HT-29 (cell line): ENCODE data around the gene NAALADL2. TPM values are rescaled to one million over a fixed set of nuclear protein-coding genes. Genes with fewer than 3 reads are reported as not detected.
"Not testable (repeated sequence)": the region's sequence is repeated elsewhere in the genome, so short reads cannot be mapped to it uniquely, and the experiment has no call there.

Source experiments
- DNase-seq: peaks from one replicate; pipeline ENCODE4 v3.0.0-alpha.2; 2015; ENCODE audit warnings: low spot score
- total RNA-seq: library from RNA; depleted of rRNA; stranded (reverse); fragments of >200 nt; shearing (Covaris generic); gene quantifications from 2 replicates; pipeline ENCODE4 v1.2.3, GENCODE V29; 2014

NAALADL2 gene
- total RNA-seq, 1 experiment from 2014 or later, result 9.4 TPM

DNA sequence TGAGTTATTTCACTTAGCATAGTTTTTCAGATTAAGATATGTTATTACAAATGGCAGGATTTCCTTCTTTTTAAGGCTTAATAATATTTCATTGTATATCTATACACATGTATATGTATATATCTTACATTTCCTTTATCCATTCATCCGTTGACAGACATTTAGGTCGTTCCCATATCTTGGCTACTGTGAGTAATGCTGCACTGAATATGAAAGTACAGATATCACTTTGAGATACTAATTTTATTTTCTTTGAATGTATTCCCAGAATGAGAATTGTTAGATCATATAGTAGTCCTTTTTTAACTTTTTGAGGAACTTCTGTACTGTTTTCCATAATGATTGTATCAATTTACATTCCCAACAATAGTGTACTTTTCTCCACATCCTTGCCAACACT is 270.4 kb downstream of the NAALADL2 start:
- DNase-seq, result no peak

DNA sequence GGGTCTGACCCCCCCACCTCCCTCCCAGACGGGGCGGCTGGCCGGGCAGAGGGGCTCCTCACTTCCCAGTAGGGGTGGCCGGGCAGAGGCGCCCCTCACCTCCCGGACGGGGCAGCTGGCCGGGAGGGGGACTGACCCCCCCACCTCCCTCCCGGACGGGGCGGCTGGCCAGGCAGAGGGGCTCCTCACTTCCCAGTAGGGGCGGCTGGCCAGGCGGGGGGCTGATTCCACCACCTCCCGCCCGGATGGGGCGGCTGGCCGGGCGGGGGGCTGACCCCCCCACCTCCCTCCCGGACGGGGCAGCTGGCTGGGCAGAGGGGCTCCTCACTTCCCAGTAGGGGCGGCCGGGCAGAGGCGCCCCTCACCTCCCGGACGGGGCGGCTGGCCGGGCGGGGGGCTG is 272.7 kb downstream of the NAALADL2 start:
- not testable (repeated sequence) for DNase-seq

DNA sequence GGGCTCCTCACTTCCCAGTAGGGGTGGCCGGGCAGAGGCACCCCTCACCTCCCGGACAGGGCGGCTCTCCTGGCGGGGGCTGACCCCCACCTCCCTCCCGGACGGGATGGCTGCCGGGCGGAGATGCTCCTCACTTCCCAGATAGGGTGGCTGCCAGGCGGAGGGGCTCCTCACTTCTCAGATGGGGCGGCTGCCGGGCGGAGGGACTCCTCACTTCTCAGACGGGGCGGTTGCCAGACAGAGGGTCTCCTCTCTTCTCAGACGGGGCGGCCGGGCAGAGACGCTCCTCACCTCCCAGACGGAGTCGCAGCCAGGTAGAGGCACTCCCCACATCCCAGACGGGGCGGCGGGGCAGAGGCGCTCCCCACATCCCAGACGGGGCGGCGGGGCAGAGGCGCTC is 273.6 kb downstream of the NAALADL2 start:
- DNase-seq, result not testable (repeated sequence)

DNA sequence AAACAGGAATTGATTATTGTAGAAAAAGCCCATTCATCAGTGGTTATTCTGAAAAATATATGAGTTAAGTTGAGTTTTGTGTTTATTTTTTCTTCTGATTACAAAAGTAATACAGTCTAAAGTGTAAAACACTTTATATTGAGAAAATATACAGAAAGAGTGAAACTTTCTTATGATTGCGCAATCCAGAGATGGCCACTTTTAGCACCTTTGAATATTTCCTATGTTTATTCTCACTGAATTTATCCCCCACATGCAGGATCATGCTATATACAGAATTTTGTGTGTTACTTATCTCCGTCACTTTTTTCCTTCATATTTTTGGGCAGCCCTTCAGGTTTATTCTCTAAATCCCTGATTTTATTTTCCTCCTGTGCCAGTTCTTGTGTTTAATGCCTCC is 285.2 kb downstream of the NAALADL2 start:
- no peak for DNase-seq

DNA sequence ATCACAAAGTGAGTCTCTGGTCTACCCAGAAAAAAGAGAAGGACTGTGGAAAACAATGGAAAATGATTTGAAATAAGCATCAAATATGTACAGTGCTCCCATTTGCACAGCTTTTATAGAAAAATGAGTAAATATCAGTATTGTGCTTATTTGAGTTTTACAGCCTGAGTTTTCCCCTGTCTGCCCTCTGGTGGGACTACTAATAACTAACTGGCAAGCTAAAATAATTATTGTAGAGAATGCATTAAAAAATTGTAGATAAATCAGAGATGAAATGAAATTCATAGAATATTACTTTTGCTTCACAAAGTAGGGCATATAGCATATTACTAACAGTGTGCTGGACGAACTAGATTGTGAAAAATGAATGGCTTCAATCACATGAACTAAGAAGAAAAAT is 287.1 kb downstream of the NAALADL2 start:
- DNase-seq, result peak; percentile 42

- peak; percentile 92 for DNase-seq
These were observed 290.5 kb downstream of the NAALADL2 start for GRCh38 chr3:175149675-175150074.

- peak; percentile 85 for DNase-seq
These were observed 291.8 kb downstream of the NAALADL2 start for GRCh38 chr3:175150812-175151401.

DNA sequence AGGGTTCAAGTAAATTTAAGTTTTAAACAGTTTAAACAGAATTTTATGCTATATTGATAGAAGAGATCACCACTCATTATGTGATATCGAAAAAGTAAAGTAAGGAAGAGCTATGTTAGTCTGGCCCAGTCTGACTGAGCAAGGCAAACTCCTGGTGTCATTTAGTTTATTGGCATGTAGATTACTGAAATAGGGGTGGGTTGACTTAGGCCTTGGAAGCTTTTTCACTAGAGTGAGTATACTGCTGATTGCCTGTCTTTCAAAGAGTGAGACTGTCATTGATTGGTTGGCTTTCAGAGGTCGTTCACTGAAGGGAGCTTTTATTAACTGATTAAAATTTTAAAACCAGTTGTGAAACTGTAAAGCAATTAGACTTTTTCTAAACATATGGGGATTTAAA is 294.5 kb downstream of the NAALADL2 start:
- DNase-seq, result no peak

GRCh38 chr3:175155172-175155571 is 296.0 kb downstream of the NAALADL2 start:
- DNase-seq, result no peak

GRCh38 chr3:175159202-175159601 is 300.1 kb downstream of the NAALADL2 start:
- DNase-seq, result no peak

- no peak for DNase-seq
These were observed 302.2 kb downstream of the NAALADL2 start for GRCh38 chr3:175161291-175161690.

- no peak for DNase-seq
These were observed 304.6 kb downstream of the NAALADL2 start for GRCh38 chr3:175163686-175164085.

DNA sequence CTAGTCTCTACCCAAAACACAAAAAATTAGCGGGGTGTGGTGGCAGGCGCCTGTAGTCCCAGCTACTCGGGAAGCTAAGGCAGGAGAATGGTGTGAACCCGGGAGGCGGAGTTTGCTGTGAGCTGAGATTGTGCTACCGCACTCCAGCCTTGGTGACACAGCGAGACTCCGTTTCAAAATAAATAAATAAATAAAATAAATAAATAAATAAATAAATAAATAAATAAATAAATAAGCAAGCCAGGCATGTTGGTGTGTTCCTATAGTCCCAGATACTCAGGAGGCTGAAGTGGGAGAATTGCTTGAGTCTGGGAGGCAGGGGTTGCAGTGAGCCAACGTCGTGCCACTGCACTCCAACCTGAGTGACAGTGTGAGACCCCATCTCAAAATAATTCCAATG is 314.0 kb downstream of the NAALADL2 start:
- DNase-seq, result not testable (repeated sequence)

- DNase-seq, result no peak
These were observed 317.4 kb downstream of the NAALADL2 start for GRCh38 chr3:175176556-175176955.

DNA sequence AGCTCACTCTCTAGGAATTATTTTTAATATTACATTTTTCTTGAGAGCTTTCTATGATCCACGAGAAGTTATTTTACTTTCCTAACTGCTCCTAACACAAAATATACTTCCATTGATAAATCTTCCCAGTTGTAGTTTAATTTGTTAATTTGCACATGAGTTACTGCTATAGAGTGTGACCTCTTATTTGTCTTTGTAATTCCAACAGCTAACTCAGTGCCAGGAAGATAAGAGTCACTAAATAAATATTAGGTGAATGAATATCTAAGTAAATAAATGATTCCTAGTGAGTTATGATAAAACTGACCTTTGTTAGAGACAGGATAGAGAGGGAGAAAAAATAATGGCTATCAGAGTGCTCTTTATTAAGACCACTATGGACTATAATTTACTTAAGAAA is 319.9 kb downstream of the NAALADL2 start:
- DNase-seq, result peak; percentile 60

DNA sequence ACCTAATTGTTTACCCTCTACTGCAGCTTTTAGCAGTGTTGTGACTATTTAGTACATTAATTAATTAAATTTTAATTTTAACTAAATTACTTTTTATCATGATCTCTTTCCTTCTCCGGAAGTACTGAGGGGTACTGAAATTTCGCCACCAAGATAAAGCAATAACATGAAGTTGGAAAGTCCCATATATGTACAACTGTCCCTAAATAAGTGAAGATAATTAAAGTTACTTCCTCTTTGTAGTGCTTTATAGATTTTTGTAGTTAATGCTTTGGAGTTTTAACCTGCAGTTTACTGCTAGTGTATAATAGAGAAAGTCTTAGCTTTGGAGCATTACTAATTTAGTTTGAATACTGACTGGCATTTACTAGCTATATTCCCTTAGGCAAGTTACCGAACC is 325.3 kb downstream of the NAALADL2 start:
- no peak for DNase-seq

GRCh38 chr3:175185903-175186302 is 326.8 kb downstream of the NAALADL2 start:
- no peak for DNase-seq

DNA sequence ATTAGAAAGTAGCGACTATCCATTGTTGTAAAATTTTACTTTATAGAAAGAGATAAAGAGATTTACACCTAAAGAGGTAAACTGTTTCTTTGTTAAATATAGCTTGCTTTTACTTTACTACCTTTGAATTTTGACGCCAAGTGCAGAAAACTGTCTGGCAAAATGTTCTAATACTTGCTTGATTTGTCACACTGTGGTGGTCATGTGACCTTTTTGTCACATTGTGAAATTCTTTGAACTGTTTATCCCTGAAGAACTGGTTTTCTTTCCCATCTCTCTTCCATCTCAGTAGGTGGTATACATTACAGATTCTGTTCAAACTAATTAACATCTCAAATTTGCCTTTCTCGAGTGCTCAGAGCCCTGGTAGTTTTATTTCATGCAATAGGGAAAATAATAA is 327.4 kb downstream of the NAALADL2 start:
- no peak for DNase-seq

- DNase-seq, result no peak
These were observed 328.5 kb downstream of the NAALADL2 start for GRCh38 chr3:175187586-175187985.

DNA sequence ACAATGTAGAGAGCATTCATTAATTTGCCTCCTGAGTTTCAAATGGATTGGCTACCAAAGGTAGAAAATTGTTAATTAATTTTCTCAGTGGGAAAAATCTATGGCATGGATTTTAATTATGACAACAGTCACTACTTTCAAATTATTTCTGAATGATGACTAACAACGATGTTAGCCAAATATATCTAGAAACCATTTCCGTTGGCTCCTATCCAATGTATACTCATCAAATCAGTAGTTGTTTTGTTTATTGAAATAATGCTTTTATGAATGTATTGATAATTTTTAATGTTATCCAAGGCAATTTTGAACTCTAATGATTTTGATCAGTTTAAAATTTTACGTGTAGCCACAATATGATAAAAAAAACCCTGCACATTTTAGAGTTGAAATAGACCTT is 333.4 kb downstream of the NAALADL2 start:
- DNase-seq, result no peak

DNA sequence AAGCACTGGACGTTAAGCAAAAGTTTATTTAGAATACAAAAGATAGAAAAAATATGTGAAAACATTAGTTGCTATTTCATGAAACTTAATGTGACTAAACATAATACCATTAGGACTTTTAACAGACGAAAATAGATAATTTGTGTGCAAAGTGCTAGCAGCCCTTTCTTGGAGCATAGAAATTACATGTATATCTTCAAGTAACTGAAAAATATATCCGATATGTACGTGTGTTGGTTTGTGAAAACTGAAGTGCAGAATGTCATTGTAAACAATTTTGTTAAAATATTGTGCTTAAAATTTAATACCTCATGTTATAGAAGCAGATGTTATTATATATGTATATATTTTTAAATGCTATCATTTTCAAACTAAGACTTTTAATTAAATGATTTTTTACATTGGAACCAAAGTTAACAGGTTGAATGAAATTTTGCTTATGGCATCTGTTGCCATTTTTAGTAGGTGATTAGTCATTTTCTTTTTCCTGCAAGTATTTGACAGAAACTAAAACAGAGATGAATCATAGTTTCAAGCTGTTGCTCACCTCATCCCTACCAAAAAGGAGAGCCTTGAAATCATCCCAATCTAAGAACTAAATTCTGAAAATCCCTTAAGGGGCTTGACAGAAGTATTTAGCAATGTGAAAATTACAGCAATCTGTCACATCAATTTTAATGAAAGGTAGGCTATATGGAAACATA is 334.8 kb downstream of the NAALADL2 start:
- DNase-seq, result no peak

GRCh38 chr3:175198991-175199783 is 340.1 kb downstream of the NAALADL2 start:
- no peak for DNase-seq

GRCh38 chr3:175199961-175200360 is 340.8 kb downstream of the NAALADL2 start:
- DNase-seq, result no peak
